WTC11 (cell line): Measurements from ENCODE around the gene FBLN2. TPM values are rescaled to one million over a fixed set of nuclear protein-coding genes. Genes with fewer than 3 reads are reported as not detected.

Experiments used
- ATAC-seq: fragments of 200-7000 bp; cut with Tn5 transposase; 2 replicates; pipeline ENCODE4 v1.10.0; 2021; ENCODE audit warnings: mild to moderate bottlenecking, moderate library complexity
- CTCF ChIA-PET: fragments of 300-600 bp; sonication (Branson Sonifier 250); formaldehyde crosslinking; loops from one replicate; lab custom pipeline; 2021; ENCODE audit warnings: antibody characterized with exemption; lab: Charles Lee
- POLR2A ChIA-PET: fragments of 350-600 bp; sonication (Branson Sonifier 250); formaldehyde crosslinking; loops from one replicate; lab custom pipeline; 2021; ENCODE audit warnings: antibody characterized with exemption; lab: Charles Lee
- DNase-seq: peaks from one replicate; pipeline ENCODE4 v3.0.0; 2021; ENCODE audit warnings: low spot score
- H3K27ac Mint-ChIP-seq: 2 replicates; pipeline ENCODE4 v1.8.0; 2021; ENCODE audit warnings: mixed read lengths
- H3K27me3 Mint-ChIP-seq: 2 replicates; pipeline ENCODE4 v1.8.0; 2021; ENCODE audit warnings: low read depth, mild to moderate bottlenecking, moderate library complexity, mixed read lengths
- H3K36me3 Mint-ChIP-seq: 2 replicates; pipeline ENCODE4 v1.8.0; 2021; ENCODE audit warnings: mixed read lengths
- H3K4me1 Mint-ChIP-seq: 2 replicates; pipeline ENCODE4 v1.8.0; 2022; ENCODE audit warnings: mixed read lengths
- H3K4me3 Mint-ChIP-seq: 2 replicates; pipeline ENCODE4 v1.8.0; 2021; ENCODE audit warnings: mild to moderate bottlenecking, moderate library complexity, mixed read lengths
- H3K9me3 Mint-ChIP-seq: 2 replicates; pipeline ENCODE4 v1.8.0; 2021; ENCODE audit warnings: mixed read lengths
- AR ChIP-seq: fragments of 250-450 bp; sonication (Bioruptor Pico); IDR thresholded peaks from 2 replicates; pipeline ENCODE4 v1.9.0; 2021; ENCODE audit warnings: mild to moderate bottlenecking
- CDX4 ChIP-seq: fragments of 250-450 bp; sonication (Bioruptor Pico); IDR thresholded peaks from 2 replicates; pipeline ENCODE4 v1.9.0; 2021; ENCODE audit warnings: moderate library complexity, mild to moderate bottlenecking, inconsistent platforms, borderline replicate concordance
- E2F5 ChIP-seq: sonication (generic); formaldehyde crosslinking; IDR thresholded peaks from 2 replicates; pipeline ENCODE4 v1.8.1; 2022; ENCODE audit warnings: mild to moderate bottlenecking, moderate library complexity, missing genetic modification reagents
- ETV6 ChIP-seq: sonication (generic); formaldehyde crosslinking; IDR thresholded peaks from 2 replicates; pipeline ENCODE4 v1.8.1; 2022; ENCODE audit warnings: mild to moderate bottlenecking, missing genetic modification reagents
- FOXJ3 ChIP-seq: sonication (generic); formaldehyde crosslinking; IDR thresholded peaks from 2 replicates; pipeline ENCODE4 v1.9.0; 2021; ENCODE audit warnings: missing genetic modification reagents, mild to moderate bottlenecking, borderline replicate concordance
- FOXP1 ChIP-seq: sonication (generic); formaldehyde crosslinking; IDR thresholded peaks from 2 replicates; pipeline ENCODE4 v1.8.0; 2022; ENCODE audit warnings: missing genetic modification reagents, mild to moderate bottlenecking, moderate library complexity, borderline replicate concordance
- HMGA2 ChIP-seq: fragments of 250-450 bp; sonication (Bioruptor Pico); IDR thresholded peaks from 2 replicates; pipeline ENCODE4 v1.4.0; 2021; ENCODE audit warnings: mild to moderate bottlenecking, moderate library complexity
- IRF1 ChIP-seq: sonication (generic); formaldehyde crosslinking; IDR thresholded peaks from 2 replicates; pipeline ENCODE4 v1.8.0; 2023; ENCODE audit warnings: missing genetic modification reagents
- JAZF1 ChIP-seq: fragments of 250-450 bp; sonication (Bioruptor Pico); IDR thresholded peaks from 2 replicates; pipeline ENCODE4 v1.9.0; 2021; ENCODE audit warnings: moderate library complexity, mild to moderate bottlenecking, inconsistent platforms
- KAT7 ChIP-seq: sonication (generic); formaldehyde crosslinking; IDR thresholded peaks from 2 replicates; pipeline ENCODE4 v1.8.1; 2023; ENCODE audit warnings: missing genetic modification reagents, mild to moderate bottlenecking, borderline replicate concordance
- MXD4 ChIP-seq: fragments of 250-450 bp; sonication (Bioruptor Pico); IDR thresholded peaks from 2 replicates; pipeline ENCODE4 v1.8.0; 2021; ENCODE audit warnings: mild to moderate bottlenecking, moderate library complexity, borderline replicate concordance
- NR3C1 ChIP-seq: sonication (generic); formaldehyde crosslinking; conservative IDR thresholded peaks from 2 replicates; pipeline ENCODE4 v1.8.1; 2023; ENCODE audit warnings: low read depth, mild to moderate bottlenecking, missing genetic modification reagents
- SMAD4 ChIP-seq: sonication (generic); formaldehyde crosslinking; IDR thresholded peaks from 2 replicates; pipeline ENCODE4 v1.8.0; 2022; ENCODE audit warnings: mild to moderate bottlenecking, missing genetic modification reagents
- SOX15 ChIP-seq: fragments of 250-450 bp; sonication (Bioruptor Pico); IDR thresholded peaks from 2 replicates; pipeline ENCODE4 v1.9.0; 2021; ENCODE audit warnings: mild to moderate bottlenecking
- TCF7 ChIP-seq: sonication (generic); formaldehyde crosslinking; IDR thresholded peaks from 2 replicates; pipeline ENCODE4 v1.8.0; 2022; ENCODE audit warnings: mild to moderate bottlenecking, low read depth, missing genetic modification reagents, moderate library complexity
- TEAD4 ChIP-seq: sonication (generic); formaldehyde crosslinking; IDR thresholded peaks from 2 replicates; pipeline ENCODE4 v1.8.0; 2022; ENCODE audit warnings: mild to moderate bottlenecking, missing genetic modification reagents
- TP53 ChIP-seq: sonication (generic); formaldehyde crosslinking; IDR thresholded peaks from 2 replicates; pipeline ENCODE4 v1.8.1; 2023; ENCODE audit warnings: mild to moderate bottlenecking, missing genetic modification reagents
- ZBTB43 ChIP-seq: sonication (generic); formaldehyde crosslinking; IDR thresholded peaks from 2 replicates; pipeline ENCODE4 v1.8.1; 2023; ENCODE audit warnings: mild to moderate bottlenecking, missing genetic modification reagents
- ZNF671 ChIP-seq: fragments of 250-450 bp; sonication (Bioruptor Pico); IDR thresholded peaks from 2 replicates; pipeline ENCODE4 v1.8.0; 2021; ENCODE audit warnings: mild to moderate bottlenecking
- total RNA-seq: library from RNA; stranded (reverse); gene quantifications from 3 replicates; pipeline ENCODE4 v1.2.3, GENCODE V29; 2021

FBLN2 gene
- total RNA-seq, 1 experiment from 2014 or later = 20.7 TPM

- POLR2A ChIA-PET = no interaction called here
- Mint-ChIP-seq H3K36me3 (peaks cover 4% of the 10 kb centered on the region; the same call in 1 of the 2 replicates), H3K4me1 (peaks cover 27% of the 10 kb centered on the region), H3K27ac (peak overlapping the region; percentile 40), H3K9me3 (peaks cover 13% of the 10 kb centered on the region), H3K4me3 (no peak overlapping the region), H3K27me3 (peaks cover 15% of the 10 kb centered on the region)
- no peak for TF ChIP-seq IRF1 (CRISPR knock-in tag)
- no peak for TF ChIP-seq KAT7
- no peak for TF ChIP-seq MXD4
- TF ChIP-seq ZNF671 (CRISPR knock-in tag) = no peak
- no peak for TF ChIP-seq FOXJ3 (CRISPR knock-in tag)
- TF ChIP-seq TP53 (CRISPR knock-in tag) = no peak
- DNase-seq (no peak), ATAC-seq (no peak)
- CTCF ChIA-PET = interaction anchor here (1.6 to 2.0 kb wide), 2 partner anchors 17 to 49 kb away, joined by 4 to 5 read pairs; no protein-coding TSS in a partner anchor
Measured at GRCh38 chr3:13544951-13545651, 3.8 kb upstream of the FBLN2 start.

GRCh38 chr3:13545952-13546454 lies 2.9 kb upstream of the FBLN2 start:
- H3K4me1 Mint-ChIP-seq = peaks cover 27% of the 10 kb centered on the region
- H3K4me3 Mint-ChIP-seq = no peak overlapping the region
- ATAC-seq (no peak), DNase-seq (no peak)
- peaks cover 18% of the 10 kb centered on the region for H3K27me3 Mint-ChIP-seq
- peaks cover 4% of the 10 kb centered on the region; the same call in 1 of the 2 replicates for H3K36me3 Mint-ChIP-seq
- H3K9me3 Mint-ChIP-seq = peaks cover 10% of the 10 kb centered on the region
- TF ChIP-seq TCF7 (no peak), JAZF1 (CRISPR knock-in tag) (no peak), NR3C1 (no peak), SOX15 (CRISPR knock-in tag) (no peak), ETV6 (CRISPR knock-in tag) (no peak), CDX4 (CRISPR knock-in tag) (no peak), FOXP1 (CRISPR knock-in tag) (no peak), E2F5 (no peak), TEAD4 (no peak), AR (CRISPR knock-in tag) (no peak), SMAD4 (no peak), ZBTB43 (CRISPR knock-in tag) (no peak), HMGA2 (CRISPR knock-in tag) (no peak), IRF1 (CRISPR knock-in tag) (no peak)
- CTCF ChIA-PET = interaction anchor here (1.0 to 2.0 kb wide), 3 partner anchors 18 to 50 kb away, joined by 3 to 4 read pairs (median 3); no protein-coding TSS in a partner anchor
- POLR2A ChIA-PET = no interaction called here
- H3K27ac Mint-ChIP-seq = no peak overlapping the region
